GM10847 (cell line): Measurements from ENCODE around the gene PICALM.

Source experiments
- POLR2A ChIP-seq: IDR thresholded peaks from 2 replicates; pipeline ENCODE4 v1.6.1; 2011; ENCODE audit not compliant: insufficient read length; ENCODE audit errors: extremely low read depth

The PICALM gene

DNA sequence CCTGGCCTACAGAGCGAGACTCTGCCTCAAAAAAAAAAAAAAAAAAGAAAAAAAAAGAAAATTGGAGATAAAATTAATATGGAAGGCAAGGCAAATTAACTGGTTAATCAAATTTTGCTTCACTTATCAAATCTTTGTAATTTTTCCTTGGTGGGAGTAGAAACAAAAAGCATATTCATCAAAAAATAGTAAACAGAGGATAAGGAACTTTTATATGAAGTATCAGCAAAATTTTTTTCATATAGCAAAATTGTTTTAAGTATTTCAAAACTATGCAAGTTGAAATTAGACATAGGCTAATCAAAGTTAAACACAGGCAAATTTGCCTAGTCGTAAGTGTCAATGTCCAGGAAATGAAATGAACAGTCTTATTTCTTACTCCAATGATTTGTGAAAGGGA lies 33.0 kb downstream of the PICALM start:
- no peak for TF ChIP-seq POLR2A

DNA sequence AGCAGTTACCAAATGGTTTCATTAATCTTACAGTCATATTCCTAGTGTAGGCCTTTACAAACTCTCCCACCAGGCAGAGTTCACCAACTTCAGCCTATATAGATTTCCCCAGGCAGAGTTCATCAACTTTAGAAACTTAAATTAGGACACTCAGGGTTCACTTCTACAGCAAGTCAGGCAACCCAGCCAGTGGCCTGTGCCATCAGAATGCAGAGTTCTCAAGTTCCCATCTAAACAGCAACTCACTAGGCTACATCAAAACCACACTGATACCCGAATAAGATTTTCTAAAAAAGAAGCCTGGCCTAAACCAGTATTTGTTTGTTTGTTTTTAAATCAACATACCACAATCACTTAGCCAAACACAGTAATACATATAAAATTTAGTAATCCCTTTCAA lies 33.7 kb downstream of the PICALM start:
- TF ChIP-seq POLR2A = no peak

DNA sequence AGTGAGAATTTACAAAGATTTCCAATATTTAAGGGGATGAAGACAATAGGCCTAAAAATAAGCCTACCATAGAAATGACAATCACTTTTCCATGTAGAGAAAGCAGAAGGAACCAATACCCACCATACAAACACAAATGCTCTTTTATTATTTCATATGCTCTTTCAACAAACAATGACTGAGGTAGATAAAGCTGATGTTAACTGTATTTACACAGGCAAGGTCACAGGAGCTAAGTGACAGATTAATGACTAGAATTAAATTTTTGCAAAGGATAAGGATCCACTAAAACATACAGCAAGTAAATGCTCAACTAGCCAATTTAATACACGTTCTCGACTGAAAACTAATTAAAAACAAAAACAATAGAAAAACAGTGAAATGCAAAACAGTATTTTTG lies 34.2 kb downstream of the PICALM start:
- TF ChIP-seq POLR2A = no peak

DNA sequence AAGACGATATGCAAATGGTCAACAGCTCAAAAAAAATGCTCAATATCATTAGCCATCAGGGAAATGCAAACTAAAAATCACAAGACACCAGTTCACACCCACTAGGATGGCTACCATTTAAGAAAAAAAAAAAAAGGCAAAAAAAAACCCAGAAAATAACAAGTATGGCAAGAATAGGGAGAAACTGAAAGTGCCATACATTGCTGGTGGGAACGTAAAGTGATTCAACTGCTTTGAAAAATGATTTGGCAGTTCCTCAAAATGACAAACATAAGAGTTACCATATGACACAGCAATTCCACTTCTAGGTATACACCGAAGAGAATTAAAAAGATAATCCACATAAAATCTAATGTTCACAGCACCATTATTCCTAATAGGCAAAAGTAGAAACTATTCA lies 47.5 kb downstream of the PICALM start:
- no peak for TF ChIP-seq POLR2A

DNA sequence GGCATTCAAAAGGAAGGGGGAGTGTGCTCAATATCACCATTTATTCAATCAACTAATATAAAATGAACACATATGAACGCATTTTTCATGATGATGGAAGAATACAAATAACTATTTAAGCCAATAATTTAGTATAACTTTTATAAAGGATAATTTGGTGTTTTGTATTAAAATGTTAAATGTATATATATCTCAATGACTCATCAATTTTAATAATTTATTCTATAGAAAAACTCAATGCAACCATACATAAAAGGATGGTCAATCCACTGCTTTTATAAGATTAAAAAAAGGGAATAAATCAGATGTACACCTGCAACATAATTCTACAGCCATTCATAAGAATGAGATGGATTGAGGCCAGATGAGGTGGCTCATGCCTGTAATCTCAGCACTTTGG lies 50.6 kb downstream of the PICALM start:
- TF ChIP-seq POLR2A = no peak

DNA sequence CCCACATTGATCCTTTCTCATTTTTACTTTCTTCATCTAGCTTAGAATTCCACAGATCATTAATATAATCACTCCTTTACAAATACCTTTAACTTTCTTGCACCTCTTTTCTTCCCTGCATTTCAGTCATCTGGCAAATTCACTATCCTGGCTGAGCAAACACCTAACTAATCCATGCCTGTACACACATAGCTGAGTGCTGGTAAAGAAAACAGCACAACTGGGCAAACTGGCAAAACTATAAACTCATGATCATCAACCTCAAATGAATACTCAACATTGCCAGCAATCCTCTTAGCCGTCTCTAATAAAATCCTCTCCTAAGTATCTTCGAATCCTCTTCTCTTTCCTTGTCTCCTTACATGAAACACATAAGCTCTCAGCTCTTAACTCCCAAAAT lies 52.4 kb downstream of the PICALM start:
- TF ChIP-seq POLR2A = no peak

DNA sequence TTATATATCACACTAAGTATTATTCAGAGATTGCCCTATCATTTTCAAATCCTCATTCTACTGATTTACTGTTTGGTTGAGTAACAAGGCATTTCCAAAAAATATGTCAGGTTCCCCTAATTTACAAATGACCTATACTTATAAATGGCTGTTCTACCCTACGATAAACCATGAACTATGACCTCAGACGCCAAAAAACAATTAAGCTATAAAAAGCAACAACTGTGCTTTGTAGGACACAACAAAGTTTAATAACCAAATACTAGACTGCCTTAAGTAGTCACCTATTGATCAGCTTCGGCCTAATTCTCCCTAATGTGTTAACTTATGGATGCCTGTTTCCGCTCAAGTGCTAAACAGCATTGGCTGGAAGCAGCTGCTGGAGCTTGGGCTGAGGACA lies 53.2 kb downstream of the PICALM start:
- no peak for TF ChIP-seq POLR2A

DNA sequence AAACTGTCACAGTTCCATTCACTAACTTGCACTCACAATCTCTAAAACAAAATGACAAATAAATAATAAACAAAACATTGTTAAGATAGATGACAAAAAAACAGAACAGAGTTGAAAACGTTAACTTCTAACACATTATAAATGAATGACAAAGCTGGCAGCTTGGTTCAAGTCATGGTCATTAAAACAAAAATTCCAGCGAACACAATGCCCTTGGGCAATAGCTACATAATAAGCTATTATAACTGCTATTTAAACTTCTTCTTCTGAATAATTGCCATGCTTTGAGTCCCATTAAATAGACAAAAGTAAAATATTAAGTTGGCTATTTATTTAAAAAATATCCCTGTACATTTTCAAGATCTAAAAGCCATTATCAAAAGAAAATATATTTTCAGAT lies 54.7 kb downstream of the PICALM start:
- TF ChIP-seq POLR2A = no peak

DNA sequence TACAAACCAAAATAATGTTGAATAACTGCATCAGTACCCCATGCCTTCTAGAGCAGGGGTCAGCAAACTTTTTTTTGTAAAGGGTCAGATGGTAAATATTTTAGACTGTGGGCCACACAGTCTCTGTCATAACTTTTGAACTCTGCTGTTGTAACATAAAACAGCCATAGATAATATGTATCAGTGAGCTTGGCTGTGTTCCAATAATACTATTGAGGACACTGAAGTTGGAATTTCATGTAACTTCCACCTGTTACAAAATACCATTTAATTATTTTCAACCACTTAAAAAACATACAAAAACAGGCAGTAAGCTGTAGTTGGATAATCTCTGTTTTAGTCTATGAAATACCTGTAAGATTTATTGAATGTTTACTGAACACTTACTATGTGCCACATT lies 55.2 kb downstream of the PICALM start:
- TF ChIP-seq POLR2A = no peak

DNA sequence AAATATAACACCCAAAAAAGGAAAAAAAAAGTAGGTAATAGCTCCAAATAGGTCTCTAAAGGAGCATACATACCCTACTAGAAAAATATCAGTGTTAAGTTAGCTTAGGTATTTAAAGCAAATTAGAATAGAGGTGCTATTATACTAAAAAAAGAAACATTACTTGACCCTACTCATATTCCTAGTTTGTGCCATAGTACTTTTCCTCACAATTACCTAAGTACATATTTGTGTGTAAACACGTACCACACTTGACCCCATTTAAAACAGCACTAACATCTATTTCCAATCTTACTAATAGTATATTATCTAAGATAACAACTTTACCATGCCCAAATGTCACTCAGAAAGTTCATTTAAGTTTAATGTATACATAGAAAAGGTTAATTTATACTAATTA lies 57.7 kb downstream of the PICALM start:
- no peak for TF ChIP-seq POLR2A

DNA sequence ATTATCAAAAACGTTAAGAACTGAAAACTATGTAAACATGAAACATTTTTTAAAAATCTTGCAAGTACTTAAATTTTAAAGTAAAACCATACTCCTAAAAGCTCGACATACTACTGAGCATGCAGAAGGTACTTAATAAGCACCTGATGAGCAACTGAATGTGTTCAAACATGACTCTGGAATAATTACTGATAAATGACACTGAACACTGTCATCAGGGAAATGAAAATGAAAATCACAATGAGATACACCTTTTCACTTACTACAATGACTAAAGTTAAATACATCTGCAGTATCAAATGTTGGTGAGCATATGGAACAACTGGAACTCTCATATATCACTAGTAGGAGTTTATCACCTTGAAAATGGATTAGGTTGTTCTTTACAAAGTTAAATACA lies 65.2 kb downstream of the PICALM start:
- no peak for TF ChIP-seq POLR2A

DNA sequence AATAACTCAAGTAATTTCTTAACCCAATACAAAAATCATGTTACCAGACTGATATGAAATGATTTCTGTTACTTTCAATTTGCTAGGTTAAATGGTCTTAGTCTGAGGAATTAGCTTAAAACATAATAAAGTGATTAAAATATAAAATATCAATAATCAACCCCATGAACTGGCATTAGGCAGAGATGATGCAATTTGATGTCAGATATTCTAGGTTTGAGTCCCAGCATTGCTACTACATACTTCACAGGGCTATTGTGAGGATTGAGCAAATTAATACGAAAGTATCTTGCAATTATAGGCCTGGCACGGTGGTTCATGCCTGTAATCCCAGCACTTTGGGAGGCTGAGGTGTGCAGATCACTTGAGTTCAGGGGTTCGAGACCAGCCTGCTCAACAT lies 66.5 kb downstream of the PICALM start:
- no peak for TF ChIP-seq POLR2A

DNA sequence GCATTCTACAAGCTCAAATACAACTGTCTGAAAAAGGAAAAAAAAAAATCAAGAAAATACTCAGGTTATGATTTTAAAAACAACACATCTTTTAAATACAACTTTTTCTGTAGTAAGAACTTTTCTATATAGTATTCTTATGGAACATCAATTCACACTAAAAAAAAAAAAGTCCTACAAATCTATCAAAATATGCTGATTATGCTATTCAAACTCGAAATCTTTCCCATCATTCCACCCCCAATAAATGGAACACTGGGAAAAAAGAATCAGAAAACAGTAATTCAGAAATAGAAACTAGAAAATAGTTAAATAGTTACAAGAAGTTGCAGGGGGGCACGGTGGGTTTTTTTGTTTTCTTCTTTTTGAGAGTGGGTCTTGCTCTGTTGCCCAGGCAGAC lies 77.4 kb downstream of the PICALM start:
- no peak for TF ChIP-seq POLR2A

DNA sequence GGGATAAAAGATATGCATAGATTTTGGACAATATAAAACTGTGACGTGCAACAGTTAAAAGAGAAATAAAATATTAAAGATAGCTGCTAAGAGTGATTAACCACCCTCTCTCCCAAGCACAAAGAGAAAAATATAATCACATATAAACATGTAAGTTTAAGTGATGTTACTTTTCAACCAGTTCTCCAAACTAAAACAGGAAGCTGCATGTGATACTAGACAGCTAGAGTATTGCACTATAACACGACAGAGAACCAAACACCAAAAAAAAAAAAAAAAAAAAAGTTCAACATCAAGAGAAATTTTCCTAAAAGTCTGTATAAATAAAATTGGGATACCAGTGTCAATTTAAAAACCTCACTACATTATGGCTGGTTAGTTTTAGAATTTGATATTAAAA lies 79.1 kb downstream of the PICALM start:
- no peak for TF ChIP-seq POLR2A

DNA sequence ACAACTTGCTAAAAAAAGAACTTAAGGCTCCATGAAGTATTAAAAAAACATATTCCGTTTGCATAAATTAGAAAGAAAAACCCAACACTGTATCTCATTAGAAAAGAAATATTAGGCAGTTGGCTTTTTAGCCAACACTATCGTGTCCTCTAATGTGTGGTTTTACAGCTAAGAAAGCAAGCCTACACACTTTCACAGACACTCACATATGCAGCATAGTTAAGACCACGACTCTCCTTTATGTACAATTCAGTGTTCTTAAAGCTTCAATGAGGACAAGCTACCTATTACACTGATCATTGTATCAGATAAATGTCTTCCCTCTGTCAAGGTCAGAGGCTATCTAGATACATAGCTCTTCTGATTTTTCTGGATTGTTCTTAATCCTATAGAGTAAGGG lies 80.1 kb downstream of the PICALM start:
- no peak for TF ChIP-seq POLR2A

DNA sequence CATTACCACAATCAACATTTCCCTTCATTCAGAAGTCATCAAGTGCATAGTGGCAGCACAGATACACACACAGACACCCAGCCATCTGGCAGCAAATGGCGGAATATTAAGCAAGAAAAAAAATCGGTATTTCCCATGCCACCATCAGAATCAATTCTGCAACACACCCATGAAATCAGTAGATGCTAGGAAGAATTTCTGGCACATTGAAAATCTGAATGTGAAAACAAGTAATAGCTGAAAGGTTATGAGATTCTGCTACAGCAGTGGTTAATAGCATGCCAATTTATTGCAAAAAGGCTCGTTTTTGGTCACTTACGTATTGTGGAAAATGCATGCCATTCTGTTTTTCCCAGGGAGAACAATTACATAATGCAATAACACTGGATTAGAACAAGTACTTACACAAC lies 91.1 kb downstream of the PICALM start:
- TF ChIP-seq POLR2A = no peak

DNA sequence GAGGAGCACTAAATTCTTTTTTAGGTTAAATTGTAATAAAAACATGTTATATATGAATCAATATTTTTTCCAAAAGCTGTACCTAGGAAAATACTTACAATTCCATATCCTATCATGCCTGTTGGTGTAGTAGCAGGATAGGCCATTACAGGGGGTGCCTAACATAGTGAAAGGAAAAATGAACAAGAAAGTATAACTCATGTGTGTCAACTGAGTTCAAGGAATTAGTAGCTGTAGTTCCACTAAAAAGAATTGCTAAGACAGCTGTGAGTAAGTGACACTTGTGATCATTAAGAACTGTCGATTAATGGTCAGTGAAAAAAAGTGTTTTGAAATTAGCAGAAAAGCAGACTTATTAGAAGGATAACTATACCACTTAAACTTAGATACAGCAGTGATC lies 92.4 kb downstream of the PICALM start:
- TF ChIP-seq POLR2A = no peak

DNA sequence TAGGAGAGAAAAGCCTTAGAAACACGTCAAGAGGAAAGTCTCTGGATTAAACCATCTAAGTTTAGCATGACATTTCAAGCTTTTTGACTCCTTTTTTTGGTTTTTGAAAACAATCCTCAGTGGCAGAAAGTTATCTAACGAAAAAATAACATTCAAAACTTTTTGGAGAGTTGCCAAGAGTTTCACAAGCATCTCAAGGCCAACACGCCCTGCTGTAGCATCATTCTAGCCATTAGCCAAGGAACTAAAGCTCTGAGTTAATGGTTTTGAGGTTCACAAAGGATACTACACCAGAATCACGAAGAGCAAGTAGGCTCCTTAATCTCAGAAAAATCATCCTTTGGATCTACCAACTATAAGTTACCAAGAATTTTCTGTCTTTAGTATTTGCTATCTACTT lies 94.8 kb downstream of the PICALM start:
- no peak for TF ChIP-seq POLR2A
